Kidney epithelial cell (primary cell): ENCODE data around the gene MGLL. TPM values are rescaled to one million over a fixed set of nuclear protein-coding genes. Genes with fewer than 3 reads are reported as not detected.

Experiments
- DNase-seq: peaks from one replicate; pipeline ENCODE4 v3.0.0-alpha.2; 2010; ENCODE audit warnings: low read depth
- H3K27me3 ChIP-seq: 2 replicates; pipeline ENCODE4 v1.6.0; 2011; ENCODE audit warnings: low read length; ENCODE audit not compliant: control insufficient read depth, insufficient read depth
- H3K36me3 ChIP-seq: 2 replicates; pipeline ENCODE4 v1.5.1; 2011; ENCODE audit warnings: low read length; ENCODE audit not compliant: control insufficient read depth, insufficient read depth
- H3K4me3 ChIP-seq: 2 replicates; pipeline ENCODE4 v1.5.1; 2011; ENCODE audit warnings: low read depth, mild to moderate bottlenecking, control low read depth, low read length
- total RNA-seq: library from RNA; depleted of rRNA; stranded (reverse); fragments of >200 nt; gene quantifications from 2 replicates; pipeline ENCODE4 v1.2.3, GENCODE V29; 2015
- TF ChIP-seq, protein P1 (sequence below): IDR thresholded peaks from 2 replicates; pipeline ENCODE4 v1.5.1; 2011; ENCODE audit warnings: mild to moderate bottlenecking, moderate library complexity, low read length, control low read depth, inconsistent platforms; ENCODE audit not compliant: insufficient read depth, poor library complexity, severe bottlenecking

Gene MGLL
- total RNA-seq, 1 donor from 2014 or later: 71.8 TPM

GRCh38 chr3:127760361-127760760 lies 62.0 kb downstream of the MGLL start:
- no peaks in the 10 kb centered on the region for H3K27me3 ChIP-seq
- H3K36me3 ChIP-seq: no peaks in the 10 kb centered on the region
- DNase-seq: no peak
- no peak overlapping the region for H3K4me3 ChIP-seq
- TF ChIP-seq, protein P1, sequence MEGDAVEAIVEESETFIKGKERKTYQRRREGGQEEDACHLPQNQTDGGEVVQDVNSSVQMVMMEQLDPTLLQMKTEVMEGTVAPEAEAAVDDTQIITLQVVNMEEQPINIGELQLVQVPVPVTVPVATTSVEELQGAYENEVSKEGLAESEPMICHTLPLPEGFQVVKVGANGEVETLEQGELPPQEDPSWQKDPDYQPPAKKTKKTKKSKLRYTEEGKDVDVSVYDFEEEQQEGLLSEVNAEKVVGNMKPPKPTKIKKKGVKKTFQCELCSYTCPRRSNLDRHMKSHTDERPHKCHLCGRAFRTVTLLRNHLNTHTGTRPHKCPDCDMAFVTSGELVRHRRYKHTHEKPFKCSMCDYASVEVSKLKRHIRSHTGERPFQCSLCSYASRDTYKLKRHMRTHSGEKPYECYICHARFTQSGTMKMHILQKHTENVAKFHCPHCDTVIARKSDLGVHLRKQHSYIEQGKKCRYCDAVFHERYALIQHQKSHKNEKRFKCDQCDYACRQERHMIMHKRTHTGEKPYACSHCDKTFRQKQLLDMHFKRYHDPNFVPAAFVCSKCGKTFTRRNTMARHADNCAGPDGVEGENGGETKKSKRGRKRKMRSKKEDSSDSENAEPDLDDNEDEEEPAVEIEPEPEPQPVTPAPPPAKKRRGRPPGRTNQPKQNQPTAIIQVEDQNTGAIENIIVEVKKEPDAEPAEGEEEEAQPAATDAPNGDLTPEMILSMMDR: no peak

- no peaks in the 10 kb centered on the region for H3K36me3 ChIP-seq
- no peak for DNase-seq
- no peaks in the 10 kb centered on the region for H3K27me3 ChIP-seq
- no peak overlapping the region for H3K4me3 ChIP-seq
- TF ChIP-seq, protein P1: no peak
Observed at GRCh38 chr3:127759826-127760225, 62.5 kb downstream of the MGLL start.

DNA sequence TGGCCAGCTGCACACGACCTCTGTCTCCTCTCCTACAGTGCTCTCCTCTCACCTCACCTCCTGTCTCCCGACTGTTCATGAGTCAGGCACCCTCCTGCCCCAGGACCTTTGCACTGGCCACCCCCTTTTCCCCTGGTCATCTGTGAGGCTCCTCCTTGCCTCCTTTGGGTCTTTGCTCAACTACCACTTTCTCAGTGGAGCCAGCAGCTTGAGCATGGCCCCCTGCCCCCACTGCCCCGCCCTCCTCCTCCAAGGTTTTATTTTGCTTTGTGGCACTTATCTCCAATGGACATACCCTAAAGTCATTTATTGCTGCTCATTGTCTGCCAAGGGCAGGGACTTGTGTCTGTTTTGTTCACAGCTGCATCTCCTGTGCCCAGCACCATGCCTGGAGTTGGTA lies 64.3 kb downstream of the MGLL start:
- Histone ChIP-seq H3K4me3 (no peak overlapping the region), H3K36me3 (no peaks in the 10 kb centered on the region), H3K27me3 (no peaks in the 10 kb centered on the region)
- TF ChIP-seq, protein P1: no peak
- no peak for DNase-seq

DNA sequence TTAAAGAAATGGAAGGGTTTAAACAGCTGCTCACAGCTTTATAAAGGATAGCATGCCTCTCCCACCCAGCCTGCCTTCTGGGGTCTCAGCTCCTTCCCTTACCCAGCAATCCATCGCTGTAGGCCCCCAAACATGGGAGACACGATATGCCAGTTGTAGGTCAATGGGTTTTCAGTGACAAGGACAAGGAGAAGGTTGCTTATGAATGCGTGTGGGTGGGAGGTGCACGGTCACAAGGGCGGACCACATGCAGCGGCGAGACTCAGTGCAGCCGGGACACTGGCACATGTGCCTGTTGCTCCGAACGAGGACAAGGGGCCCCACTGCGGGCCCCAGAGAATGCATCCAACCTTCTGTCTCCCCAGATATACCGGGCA lies 67.0 kb downstream of the MGLL start:
- Histone ChIP-seq H3K27me3 (no peaks in the 10 kb centered on the region), H3K36me3 (no peaks in the 10 kb centered on the region), H3K4me3 (no peak overlapping the region)
- DNase-seq: no peak
- TF ChIP-seq, protein P1: no peak

GRCh38 chr3:127754411-127755304 lies 67.7 kb downstream of the MGLL start:
- TF ChIP-seq, protein P1: no peak
- no peak for DNase-seq
- Histone ChIP-seq H3K36me3 (no peaks in the 10 kb centered on the region), H3K27me3 (no peaks in the 10 kb centered on the region), H3K4me3 (no peak overlapping the region)
